ENCODE measurements around the gene XXYLT1. TPM values are rescaled to one million over a fixed set of nuclear protein-coding genes. Genes with fewer than 3 reads are reported as not detected.
A peak's percentile ranks its signal among the peaks of the same experiment; 100 is the strongest.

The XXYLT1 gene
- total RNA-seq, 1 experiment from 2014 or later: 7.3 TPM

- Histone ChIP-seq H3K9ac (ENCODE audit: low read length) (no peak overlapping the region), H3K36me3 (ENCODE audit: insufficient read depth, low read length) (no peaks in the 10 kb centered on the region; the same call in 1 of the 2 replicates)
- DNase-seq: no peak
Measured at GRCh38 chr3:195135917-195136316, 135.0 kb downstream of the XXYLT1 start.

GRCh38 chr3:195134431-195134830, 136.5 kb downstream of the XXYLT1 start:
- Histone ChIP-seq H3K27ac (ENCODE audit: low read length) (no peak overlapping the region), H3K4me2 (ENCODE audit: low read depth, low read length, poor library complexity, severe bottlenecking) (no peak overlapping the region), H2AFZ (ENCODE audit: low read length) (no peak overlapping the region), H3K4me3 (ENCODE audit: low read length) (no peak overlapping the region), H3K9me3 (ENCODE audit: low read length) (no peaks in the 10 kb centered on the region), H3K4me1 (ENCODE audit: low read length) (peaks cover 7% of the 10 kb centered on the region), H3K9ac (ENCODE audit: low read length) (no peak overlapping the region), H4K20me1 (ENCODE audit: insufficient read depth, low read depth, low read length) (peaks cover 39% of the 10 kb centered on the region), H3K79me2 (ENCODE audit: low read length) (no peaks in the 10 kb centered on the region), H3K27me3 (ENCODE audit: low read length) (no peaks in the 10 kb centered on the region), H3K36me3 (ENCODE audit: insufficient read depth, low read length) (no peaks in the 10 kb centered on the region), H3K9me2 (replicated peaks; ENCODE audit: insufficient read depth, low read length) (no peaks in the 10 kb centered on the region)
- no peak for DNase-seq

More at GRCh38 chr3:195135917-195136316, 135.0 kb downstream of the XXYLT1 start:
- Histone ChIP-seq H3K4me3 (ENCODE audit: low read length) (no peak overlapping the region), H2AFZ (ENCODE audit: low read length) (no peak overlapping the region), H3K79me2 (ENCODE audit: low read length) (no peaks in the 10 kb centered on the region), H4K20me1 (ENCODE audit: insufficient read depth, low read depth, low read length) (peaks cover 33% of the 10 kb centered on the region), H3K9me2 (replicated peaks; ENCODE audit: insufficient read depth, low read length) (no peaks in the 10 kb centered on the region), H3K9me3 (ENCODE audit: low read length) (peaks cover 7% of the 10 kb centered on the region; the same call in 1 of the 2 replicates), H3K27me3 (ENCODE audit: low read length) (no peaks in the 10 kb centered on the region), H3K4me1 (ENCODE audit: low read length) (no peaks in the 10 kb centered on the region), H3K4me2 (ENCODE audit: low read depth, low read length, poor library complexity, severe bottlenecking) (no peak overlapping the region), H3K27ac (ENCODE audit: low read length) (no peak overlapping the region)

DNA sequence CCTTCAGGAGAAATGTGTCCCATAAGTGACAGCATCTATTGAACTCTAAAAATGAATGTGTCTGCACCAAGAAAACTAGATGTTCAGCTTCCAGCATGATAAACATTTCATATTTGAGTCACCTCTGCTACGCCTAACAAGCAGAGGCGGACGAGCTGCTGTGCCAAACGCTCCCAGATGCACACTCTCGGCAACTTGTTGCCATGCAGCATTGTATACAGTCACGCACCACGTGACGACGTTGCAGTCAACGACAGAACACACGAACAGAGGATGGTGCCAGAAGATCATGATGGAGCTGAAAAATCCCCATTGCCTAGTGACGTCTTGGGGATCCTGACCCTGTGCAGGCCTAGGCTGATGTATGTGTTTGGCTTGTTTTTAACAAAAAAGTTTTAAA, 137.5 kb downstream of the XXYLT1 start:
- Histone ChIP-seq H3K27me3 (ENCODE audit: low read length) (no peaks in the 10 kb centered on the region), H2AFZ (ENCODE audit: low read length) (no peak overlapping the region), H3K4me3 (ENCODE audit: low read length) (no peak overlapping the region), H4K20me1 (ENCODE audit: insufficient read depth, low read depth, low read length) (peaks cover 35% of the 10 kb centered on the region), H3K27ac (ENCODE audit: low read length) (no peak overlapping the region), H3K9ac (ENCODE audit: low read length) (no peak overlapping the region), H3K9me3 (ENCODE audit: low read length) (no peaks in the 10 kb centered on the region), H3K4me1 (ENCODE audit: low read length) (peaks cover 10% of the 10 kb centered on the region), H3K79me2 (ENCODE audit: low read length) (no peaks in the 10 kb centered on the region), H3K36me3 (ENCODE audit: insufficient read depth, low read length) (no peaks in the 10 kb centered on the region), H3K4me2 (ENCODE audit: low read depth, low read length, poor library complexity, severe bottlenecking) (no peak overlapping the region), H3K9me2 (replicated peaks; ENCODE audit: insufficient read depth, low read length) (no peaks in the 10 kb centered on the region)
- no peak for DNase-seq

DNA sequence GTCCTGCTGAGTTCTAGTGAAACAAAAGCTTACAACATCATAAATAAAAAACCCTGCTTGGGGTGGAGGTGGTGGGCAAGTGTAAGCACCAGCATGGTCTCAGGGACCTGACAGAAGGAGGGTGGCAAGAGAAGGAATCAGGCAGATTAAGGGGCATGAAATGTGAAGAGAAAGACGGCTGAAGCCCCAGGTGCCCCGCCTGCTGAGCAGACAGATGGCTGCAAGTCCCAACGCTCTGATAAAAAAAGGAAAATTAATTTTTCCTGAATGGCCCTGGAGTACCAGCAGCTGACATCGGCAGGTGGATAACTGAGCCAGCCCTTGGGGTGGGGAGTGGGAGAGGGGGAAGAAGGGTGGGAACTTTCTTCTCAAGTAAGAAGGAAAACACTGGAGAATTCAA, 137.9 kb downstream of the XXYLT1 start:
- Histone ChIP-seq H3K27ac (ENCODE audit: low read length) (no peak overlapping the region), H3K9ac (ENCODE audit: low read length) (no peak overlapping the region), H3K4me1 (ENCODE audit: low read length) (peaks cover 10% of the 10 kb centered on the region), H4K20me1 (ENCODE audit: insufficient read depth, low read depth, low read length) (peaks cover 35% of the 10 kb centered on the region), H3K79me2 (ENCODE audit: low read length) (no peaks in the 10 kb centered on the region), H3K27me3 (ENCODE audit: low read length) (no peaks in the 10 kb centered on the region), H2AFZ (ENCODE audit: low read length) (no peak overlapping the region), H3K4me3 (ENCODE audit: low read length) (no peak overlapping the region), H3K9me2 (replicated peaks; ENCODE audit: insufficient read depth, low read length) (no peaks in the 10 kb centered on the region), H3K4me2 (ENCODE audit: low read depth, low read length, poor library complexity, severe bottlenecking) (no peak overlapping the region), H3K36me3 (ENCODE audit: insufficient read depth, low read length) (no peaks in the 10 kb centered on the region), H3K9me3 (ENCODE audit: low read length) (no peaks in the 10 kb centered on the region)
- no peak for DNase-seq

GRCh38 chr3:195131176-195131575, 139.8 kb downstream of the XXYLT1 start:
- H2AFZ ChIP-seq (ENCODE audit: low read length): no peak overlapping the region
- no peaks in the 10 kb centered on the region for H3K36me3 ChIP-seq (ENCODE audit: insufficient read depth, low read length)
- peaks cover 36% of the 10 kb centered on the region for H4K20me1 ChIP-seq (ENCODE audit: insufficient read depth, low read depth, low read length)
- H3K9me2 ChIP-seq (replicated peaks; ENCODE audit: insufficient read depth, low read length): no peaks in the 10 kb centered on the region
- H3K9me3 ChIP-seq (ENCODE audit: low read length): no peaks in the 10 kb centered on the region
- H3K9ac ChIP-seq (ENCODE audit: low read length): no peak overlapping the region
- no peak for DNase-seq
- peaks cover 10% of the 10 kb centered on the region for H3K4me1 ChIP-seq (ENCODE audit: low read length)
- H3K79me2 ChIP-seq (ENCODE audit: low read length): no peaks in the 10 kb centered on the region
- no peak overlapping the region for H3K27ac ChIP-seq (ENCODE audit: low read length)
- no peak overlapping the region for H3K4me2 ChIP-seq (ENCODE audit: low read depth, low read length, poor library complexity, severe bottlenecking)
- H3K27me3 ChIP-seq (ENCODE audit: low read length): no peaks in the 10 kb centered on the region
- no peak overlapping the region for H3K4me3 ChIP-seq (ENCODE audit: low read length)

GRCh38 chr3:195129644-195130492, 141.1 kb downstream of the XXYLT1 start:
- no peak overlapping the region for H3K4me3 ChIP-seq (ENCODE audit: low read length)
- H4K20me1 ChIP-seq (ENCODE audit: insufficient read depth, low read depth, low read length): peaks cover 42% of the 10 kb centered on the region
- H3K4me1 ChIP-seq (ENCODE audit: low read length): peaks cover 10% of the 10 kb centered on the region
- H3K9me3 ChIP-seq (ENCODE audit: low read length): no peaks in the 10 kb centered on the region
- H3K9me2 ChIP-seq (replicated peaks; ENCODE audit: insufficient read depth, low read length): no peaks in the 10 kb centered on the region
- no peaks in the 10 kb centered on the region for H3K36me3 ChIP-seq (ENCODE audit: insufficient read depth, low read length)
- H3K4me2 ChIP-seq (ENCODE audit: low read depth, low read length, poor library complexity, severe bottlenecking): no peak overlapping the region
- DNase-seq: peak; percentile 71
- no peak overlapping the region for H2AFZ ChIP-seq (ENCODE audit: low read length)
- H3K9ac ChIP-seq (ENCODE audit: low read length): no peak overlapping the region
- H3K27ac ChIP-seq (ENCODE audit: low read length): no peak overlapping the region
- no peaks in the 10 kb centered on the region for H3K79me2 ChIP-seq (ENCODE audit: low read length)
- no peaks in the 10 kb centered on the region for H3K27me3 ChIP-seq (ENCODE audit: low read length)

GRCh38 chr3:195129072-195129643, 141.8 kb downstream of the XXYLT1 start:
- no peak overlapping the region for H3K4me3 ChIP-seq (ENCODE audit: low read length)
- H4K20me1 ChIP-seq (ENCODE audit: insufficient read depth, low read depth, low read length): peaks cover 45% of the 10 kb centered on the region
- H3K9ac ChIP-seq (ENCODE audit: low read length): no peak overlapping the region
- no peaks in the 10 kb centered on the region for H3K9me3 ChIP-seq (ENCODE audit: low read length)
- no peaks in the 10 kb centered on the region for H3K79me2 ChIP-seq (ENCODE audit: low read length)
- H3K27me3 ChIP-seq (ENCODE audit: low read length): no peaks in the 10 kb centered on the region
- no peak overlapping the region for H3K27ac ChIP-seq (ENCODE audit: low read length)
- no peak overlapping the region for H3K4me2 ChIP-seq (ENCODE audit: low read depth, low read length, poor library complexity, severe bottlenecking)
- DNase-seq: no peak
- no peaks in the 10 kb centered on the region for H3K9me2 ChIP-seq (replicated peaks; ENCODE audit: insufficient read depth, low read length)
- peaks cover 10% of the 10 kb centered on the region for H3K4me1 ChIP-seq (ENCODE audit: low read length)
- no peaks in the 10 kb centered on the region for H3K36me3 ChIP-seq (ENCODE audit: insufficient read depth, low read length)
- H2AFZ ChIP-seq (ENCODE audit: low read length): no peak overlapping the region

- Histone ChIP-seq H3K4me3 (ENCODE audit: low read length) (no peak overlapping the region), H3K27ac (ENCODE audit: low read length) (no peak overlapping the region), H3K9me2 (replicated peaks; ENCODE audit: insufficient read depth, low read length) (no peaks in the 10 kb centered on the region), H3K36me3 (ENCODE audit: insufficient read depth, low read length) (no peaks in the 10 kb centered on the region), H3K4me1 (ENCODE audit: low read length) (peaks cover 10% of the 10 kb centered on the region), H3K9me3 (ENCODE audit: low read length) (no peaks in the 10 kb centered on the region), H2AFZ (ENCODE audit: low read length) (no peak overlapping the region), H4K20me1 (ENCODE audit: insufficient read depth, low read depth, low read length) (peaks cover 51% of the 10 kb centered on the region), H3K9ac (ENCODE audit: low read length) (no peak overlapping the region), H3K4me2 (ENCODE audit: low read depth, low read length, poor library complexity, severe bottlenecking) (no peak overlapping the region), H3K79me2 (ENCODE audit: low read length) (no peaks in the 10 kb centered on the region), H3K27me3 (ENCODE audit: low read length) (no peaks in the 10 kb centered on the region)
- no peak for DNase-seq
Measured at GRCh38 chr3:195128255-195129071, 142.5 kb downstream of the XXYLT1 start.
